Measurements from ENCODE around the gene LACTBL1.
"Not testable (repeated sequence)": the region's sequence is repeated elsewhere in the genome, so short reads cannot be mapped to it uniquely, and the experiment has no call there.

LACTBL1 gene

GRCh38 chr1:22976461-22977243 lies 4.0 kb upstream of the LACTBL1 start:
- DNase-seq (ENCODE audit: low spot score) = peak; percentile 87

- no peak for DNase-seq (ENCODE audit: low spot score)
Observed at GRCh38 chr1:22976127-22976460, 3.4 kb upstream of the LACTBL1 start.

GRCh38 chr1:22975694-22976093 lies 3.0 kb upstream of the LACTBL1 start:
- no peak for DNase-seq (ENCODE audit: low spot score)

GRCh38 chr1:22971611-22972405 lies 858 bp downstream of the LACTBL1 start:
- DNase-seq (ENCODE audit: low spot score) = no peak

GRCh38 chr1:22971161-22971560 lies 1.5 kb downstream of the LACTBL1 start:
- no peak for DNase-seq (ENCODE audit: low spot score)

- DNase-seq (ENCODE audit: low spot score) = no peak
Observed at GRCh38 chr1:22970096-22970495, 2.6 kb downstream of the LACTBL1 start.

- peak; percentile 24 for DNase-seq (ENCODE audit: low spot score)
Observed at GRCh38 chr1:22969304-22969709, 3.4 kb downstream of the LACTBL1 start.

- no peak for DNase-seq (ENCODE audit: low spot score)
Observed at GRCh38 chr1:22967833-22968232, 4.8 kb downstream of the LACTBL1 start.

- no peak for DNase-seq (ENCODE audit: low spot score)
Observed at GRCh38 chr1:22966309-22966708, 6.4 kb downstream of the LACTBL1 start.

- DNase-seq (ENCODE audit: low spot score) = no peak
Observed at GRCh38 chr1:22963044-22963677, 9.5 kb downstream of the LACTBL1 start.

- no peak for DNase-seq (ENCODE audit: low spot score)
Observed at GRCh38 chr1:22962558-22962957, 10.1 kb downstream of the LACTBL1 start.

GRCh38 chr1:22959545-22960360 lies 12.9 kb downstream of the LACTBL1 start:
- DNase-seq (ENCODE audit: low spot score) = no peak

- no peak for DNase-seq (ENCODE audit: low spot score)
Observed at GRCh38 chr1:22958556-22958955, 14.1 kb downstream of the LACTBL1 start.

GRCh38 chr1:22957066-22957465 lies 15.6 kb downstream of the LACTBL1 start:
- no peak for DNase-seq (ENCODE audit: low spot score)

GRCh38 chr1:22955146-22955545 lies 17.5 kb downstream of the LACTBL1 start:
- DNase-seq (ENCODE audit: low spot score) = no peak

- DNase-seq (ENCODE audit: low spot score) = no peak
Observed at GRCh38 chr1:22953740-22954141, 18.9 kb downstream of the LACTBL1 start.

GRCh38 chr1:22953057-22953739 lies 19.5 kb downstream of the LACTBL1 start:
- no peak for DNase-seq (ENCODE audit: low spot score)

GRCh38 chr1:22952694-22953056 lies 20.0 kb downstream of the LACTBL1 start:
- DNase-seq (ENCODE audit: low spot score) = no peak

- no peak for DNase-seq (ENCODE audit: low spot score)
Observed at GRCh38 chr1:22951796-22952195, 20.9 kb downstream of the LACTBL1 start.

- no peak for DNase-seq (ENCODE audit: low spot score)
Observed at GRCh38 chr1:22949822-22950331, 22.8 kb downstream of the LACTBL1 start.

GRCh38 chr1:22945171-22945570 lies 27.5 kb downstream of the LACTBL1 start:
- not testable (repeated sequence) for DNase-seq (ENCODE audit: low spot score)
